CD4-positive, alpha-beta T cell treated with Interleukin-12 subunit alpha and Interleukin-12 subunit beta, for 1 hour (primary cell): ENCODE measurements around the gene TMEM184C.

Experiments used
- DNase-seq: peaks from one replicate; pipeline ENCODE4 v3.0.0-alpha.2; 2020

The TMEM184C gene

GRCh38 chr4:147674073-147674472, 56.9 kb downstream of the TMEM184C start:
- DNase-seq: no peak

- no peak for DNase-seq
These were observed 57.3 kb downstream of the TMEM184C start for GRCh38 chr4:147674496-147674895.

- DNase-seq: no peak
These were observed 60.9 kb downstream of the TMEM184C start for GRCh38 chr4:147678106-147678505.

DNA sequence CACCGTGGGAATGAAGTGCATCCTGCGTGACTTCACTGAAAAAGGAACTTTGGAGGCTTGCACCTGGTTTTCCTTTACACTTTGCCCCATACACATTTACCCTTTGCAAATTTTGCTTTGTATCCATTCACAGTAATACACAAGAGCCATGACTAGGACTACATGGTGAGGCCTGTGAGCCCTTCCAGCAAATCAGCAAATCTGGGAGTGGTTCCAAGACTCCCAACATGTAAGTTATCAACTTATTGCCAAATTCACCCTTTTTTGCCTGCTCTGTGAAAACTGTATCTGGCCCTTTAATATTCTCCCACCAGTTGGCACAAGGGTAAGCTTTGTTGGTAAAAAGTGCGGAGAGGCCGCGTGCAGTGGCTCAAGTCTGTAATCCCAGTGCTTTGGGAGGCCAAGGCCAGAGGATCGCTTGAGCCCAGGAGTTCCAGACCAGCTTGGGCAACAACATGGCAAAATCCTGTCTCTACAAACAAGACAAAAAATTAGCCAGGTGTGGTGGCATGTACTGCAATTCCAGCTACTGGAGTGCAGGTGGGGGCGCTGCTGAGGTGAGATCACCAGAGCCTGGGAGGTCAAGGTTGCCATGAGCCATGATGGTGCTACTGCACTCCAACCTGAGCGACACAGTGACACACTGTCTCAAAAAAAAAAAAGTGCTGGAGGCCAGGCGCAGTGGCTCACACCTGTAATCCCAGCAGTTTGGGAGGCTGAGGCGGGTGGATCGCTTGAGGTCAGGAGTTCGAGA, 61.8 kb downstream of the TMEM184C start:
- no peak for DNase-seq

- no peak for DNase-seq
These were observed 65.6 kb downstream of the TMEM184C start for GRCh38 chr4:147682755-147683154.

DNA sequence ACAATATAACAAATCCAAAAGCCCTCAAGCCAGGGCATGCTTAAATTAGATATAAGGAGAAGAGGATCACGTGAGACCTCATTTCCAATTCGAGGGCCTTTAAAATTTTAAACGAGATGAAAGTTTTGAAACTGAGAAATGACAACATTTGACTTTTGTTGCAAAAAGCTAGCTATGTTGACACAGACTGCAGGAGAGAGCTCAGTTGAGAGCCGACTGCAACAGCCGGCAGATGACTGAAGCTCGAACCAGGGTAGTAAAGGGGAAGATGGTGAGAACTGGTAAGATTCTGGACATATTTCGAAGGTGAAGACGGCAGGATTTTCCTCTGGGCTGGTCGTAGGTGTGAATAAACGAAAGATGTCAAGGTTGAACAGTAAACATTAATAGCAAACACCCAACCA, 66.0 kb downstream of the TMEM184C start:
- DNase-seq: peak; percentile 11

DNA sequence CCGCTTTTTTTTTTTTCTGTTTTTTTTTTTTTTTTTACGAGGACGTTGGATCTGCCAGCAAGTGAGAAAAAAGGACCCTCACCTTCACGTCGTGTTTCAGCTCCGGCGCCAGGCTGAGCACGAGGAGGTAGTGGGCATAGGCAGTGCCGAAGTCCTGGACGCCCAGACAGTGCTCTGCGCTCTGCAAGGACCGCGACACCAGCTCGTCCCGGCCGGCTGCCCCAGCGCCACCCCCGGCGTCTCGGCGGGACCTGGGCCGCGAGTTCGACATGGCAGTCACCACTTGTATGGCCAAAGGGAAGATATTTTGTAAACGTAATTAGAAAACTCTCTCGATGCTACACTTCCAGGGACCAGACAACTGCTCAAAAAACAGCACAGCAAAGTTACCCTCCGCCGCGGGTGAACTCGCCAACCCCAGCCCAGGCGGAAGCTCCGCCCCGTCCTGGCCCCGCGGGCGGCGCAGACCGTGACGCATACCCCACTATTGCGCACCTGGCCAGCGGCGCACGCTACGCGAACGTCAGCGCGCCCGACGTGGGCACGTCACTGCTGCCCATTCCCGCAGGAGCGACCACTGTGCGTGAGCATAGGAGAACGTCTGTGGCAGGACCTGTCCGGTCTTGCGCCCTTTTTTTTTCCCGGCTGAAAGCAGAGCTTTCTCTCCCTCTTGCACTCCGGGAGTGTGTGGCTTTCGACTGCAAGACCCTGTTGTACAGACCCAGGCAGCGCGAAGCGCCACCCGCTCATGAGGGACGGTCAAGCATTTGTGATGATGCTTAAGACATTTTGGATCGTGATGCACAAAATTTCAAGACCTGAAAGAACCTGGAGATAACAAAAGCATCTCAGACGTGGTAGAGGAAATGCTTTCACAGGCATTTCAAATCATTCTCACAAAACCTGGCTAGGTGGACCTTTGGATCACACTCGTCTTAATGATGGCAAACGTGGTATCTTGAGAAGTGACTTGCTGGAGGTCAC, 66.8 kb downstream of the TMEM184C start, which contains the start of gene PRMT9:
Gene PRMT9, minus strand, starts transcription at position 447 of the 984 bp plus-strand sequence. Its CDS starts 176 bp downstream, at position 271.
- DNase-seq: peak; percentile 86

DNA sequence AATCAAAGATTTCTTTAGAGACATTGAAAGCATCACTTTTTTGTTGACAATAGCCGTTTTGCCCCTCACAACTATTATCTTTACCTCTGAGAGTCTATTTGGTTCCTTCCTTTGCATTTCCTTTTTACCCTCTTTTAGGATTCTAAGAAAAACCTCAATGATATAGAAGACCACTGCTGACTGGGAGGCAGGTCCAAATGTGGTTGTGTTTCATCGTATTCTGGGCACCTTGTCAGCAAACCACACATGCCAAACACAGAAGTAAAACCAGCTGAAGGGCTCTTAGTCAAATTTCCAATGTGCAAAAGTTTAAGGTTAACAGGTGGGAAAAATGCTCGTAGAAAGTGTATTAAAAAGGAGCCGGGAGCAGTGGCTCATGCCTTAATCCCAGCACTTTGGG, 71.9 kb downstream of the TMEM184C start:
- DNase-seq: peak; percentile 8

- no peak for DNase-seq
These were observed 74.6 kb downstream of the TMEM184C start for GRCh38 chr4:147691820-147692219.

- DNase-seq: no peak
These were observed 76.0 kb downstream of the TMEM184C start for GRCh38 chr4:147693218-147693617.

DNA sequence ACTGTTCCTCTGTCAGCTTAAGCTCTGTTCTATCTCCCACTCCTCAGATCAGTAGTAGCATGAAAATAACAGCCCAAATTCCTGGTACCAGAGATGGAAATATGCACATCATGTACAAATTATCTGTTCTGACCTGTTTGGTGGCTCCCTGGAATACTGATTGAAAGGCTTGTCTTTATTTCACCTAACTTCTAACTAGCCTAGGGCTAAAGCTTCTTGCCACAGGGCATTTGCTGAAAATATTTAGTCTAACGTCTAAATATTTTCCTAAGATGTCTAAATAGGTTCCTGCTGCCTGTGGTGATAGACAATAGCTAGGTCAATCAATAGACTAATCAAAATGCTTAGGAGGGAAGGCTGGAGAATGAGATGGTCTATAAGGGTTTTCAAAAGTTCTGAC, 79.7 kb downstream of the TMEM184C start:
- no peak for DNase-seq

DNA sequence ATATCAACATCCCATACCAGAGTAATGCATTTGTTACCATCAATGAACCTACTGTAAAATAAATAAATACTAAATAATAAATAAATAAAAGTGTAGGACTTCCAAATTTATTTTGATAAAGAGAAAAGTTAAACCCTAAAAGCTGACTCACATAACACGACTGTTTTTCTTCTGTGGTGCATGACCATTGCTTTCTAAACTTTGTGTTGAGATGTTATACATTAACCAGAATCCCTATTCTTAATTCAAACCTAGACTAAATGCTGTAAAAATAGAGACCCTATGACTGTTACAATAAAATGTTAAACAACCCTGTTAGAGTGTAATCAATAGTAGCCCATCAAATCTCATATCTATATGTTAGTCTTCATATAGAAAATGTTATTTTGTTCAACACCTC, 87.6 kb downstream of the TMEM184C start:
- no peak for DNase-seq

GRCh38 chr4:147707892-147708672, 90.9 kb downstream of the TMEM184C start:
- peak; percentile 71 for DNase-seq

DNA sequence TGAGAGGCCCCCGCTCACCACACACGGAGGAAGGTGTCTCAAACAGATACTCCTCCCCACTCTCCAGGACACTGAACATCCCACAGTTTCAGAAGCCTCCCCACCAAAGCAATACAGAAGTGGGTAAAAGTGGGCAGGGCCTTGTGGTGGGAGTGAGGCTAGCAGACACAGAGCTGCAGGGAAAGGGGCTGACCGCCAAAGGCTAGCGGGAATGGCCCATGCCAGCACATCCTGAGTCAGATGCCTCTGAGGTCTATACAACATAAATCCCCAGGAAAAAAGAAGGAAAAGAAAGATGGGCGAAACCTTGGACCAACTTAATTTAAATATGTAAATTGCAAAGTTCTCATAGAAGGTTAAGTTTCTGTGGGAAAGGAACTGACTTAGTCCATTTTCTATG, 92.8 kb downstream of the TMEM184C start:
- DNase-seq: no peak

DNA sequence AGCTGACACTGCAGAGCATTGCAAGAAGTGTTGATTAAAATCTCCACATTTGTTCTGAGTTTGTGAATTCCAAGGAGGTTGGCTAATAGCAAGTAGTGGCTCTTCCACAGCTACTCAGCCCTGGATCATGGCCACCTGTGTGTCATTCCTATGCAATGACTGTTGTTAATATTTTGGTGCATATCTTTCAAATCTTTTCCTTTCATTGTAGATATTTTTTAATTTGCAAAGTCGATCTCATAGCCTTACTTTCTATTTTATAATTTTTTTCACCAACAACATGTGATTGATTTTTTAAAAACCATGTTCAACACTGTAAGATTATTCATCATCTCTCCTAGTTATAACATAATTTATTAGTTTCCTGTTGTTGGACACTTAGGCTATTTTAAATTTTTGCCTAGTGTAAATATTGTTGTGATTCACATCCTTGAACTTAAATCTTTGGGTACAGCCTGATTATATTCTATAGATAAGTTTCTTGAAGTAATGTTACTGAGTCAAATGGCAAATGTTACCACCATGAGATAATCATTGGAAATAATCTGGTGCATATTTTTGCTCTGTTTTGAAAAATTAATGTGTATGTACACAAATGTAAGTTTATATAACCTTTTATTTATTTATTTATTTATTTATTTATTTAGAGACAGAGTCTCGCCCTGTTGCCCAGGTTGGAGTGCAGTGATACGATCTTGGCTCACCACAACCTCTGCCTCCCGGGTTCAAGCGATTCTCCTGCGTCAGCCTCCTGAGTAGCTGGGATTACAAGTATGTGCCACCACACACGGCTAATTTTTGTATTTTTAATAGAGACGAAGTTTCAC, 97.6 kb downstream of the TMEM184C start:
- DNase-seq: no peak

GRCh38 chr4:147717878-147718277, 100.7 kb downstream of the TMEM184C start:
- DNase-seq: no peak
